Muscle layer of duodenum (tissue), 2 donors: Measurements from ENCODE around the gene HOXB3.

Experiments used
- H3K27ac ChIP-seq: one replicate; pipeline ENCODE4 v1.7.0; 2013; ENCODE audit warnings: mild to moderate bottlenecking, low read length
- H3K27me3 ChIP-seq: one replicate; pipeline ENCODE4 v1.7.0; 2013; ENCODE audit warnings: low read depth, mild to moderate bottlenecking, control low read depth, low read length
- H3K36me3 ChIP-seq, 2 donors: one replicate each; pipeline ENCODE4 v1.7.0; 2013; ENCODE audit warnings: low read length in 2 of 2, control low read depth in 1 of 2, mild to moderate bottlenecking in 1 of 2; ENCODE audit not compliant: insufficient read depth in 2 of 2, control insufficient read depth in 1 of 2
- H3K4me1 ChIP-seq, 2 donors: one replicate each; pipeline ENCODE4 v1.7.0; 2013; ENCODE audit warnings: low read length in 2 of 2, mild to moderate bottlenecking in 2 of 2, control low read depth in 1 of 2, moderate library complexity in 1 of 2; ENCODE audit not compliant: insufficient read depth in 2 of 2, control insufficient read depth in 1 of 2
- H3K4me3 ChIP-seq, 2 donors: one replicate each; pipeline ENCODE4 v1.7.0; 2013; ENCODE audit warnings: low read length in 2 of 2, low read depth in 1 of 2, mild to moderate bottlenecking in 1 of 2
- H3K9me3 ChIP-seq, 2 donors: one replicate each; pipeline ENCODE4 v1.7.0; 2013; ENCODE audit warnings: low read length in 2 of 2, control low read depth in 1 of 2, mild to moderate bottlenecking in 1 of 2; ENCODE audit not compliant: control insufficient read depth in 1 of 2
- donor health status: healthy.

The HOXB3 gene

GRCh38 chr17:48554412-48555257, 35.4 kb downstream of the HOXB3 start:
- H3K36me3 ChIP-seq, result no peaks in the 10 kb centered on the region
- peak overlapping the region; percentile 88 for H3K27ac ChIP-seq
- peaks cover 4% of the 10 kb centered on the region for H3K27me3 ChIP-seq
- peaks cover 16 to 64% of the 10 kb centered on the region in 2 donors for H3K4me1 ChIP-seq
- peak overlapping the region; percentile 48 to 63 for H3K4me3 ChIP-seq
- H3K9me3 ChIP-seq, result no peaks in the 10 kb centered on the region

- Histone ChIP-seq H3K9me3 (no peaks in the 10 kb centered on the region), H3K4me1 (peaks cover 16 to 63% of the 10 kb centered on the region in 2 donors), H3K36me3 (no peaks in the 10 kb centered on the region), H3K27me3 (peaks cover 4% of the 10 kb centered on the region), H3K4me3 (peak overlapping the region; percentile 17 to 63), H3K27ac (peak overlapping the region; percentile 88)
These were observed 36.2 kb downstream of the HOXB3 start for GRCh38 chr17:48553826-48554225.

DNA sequence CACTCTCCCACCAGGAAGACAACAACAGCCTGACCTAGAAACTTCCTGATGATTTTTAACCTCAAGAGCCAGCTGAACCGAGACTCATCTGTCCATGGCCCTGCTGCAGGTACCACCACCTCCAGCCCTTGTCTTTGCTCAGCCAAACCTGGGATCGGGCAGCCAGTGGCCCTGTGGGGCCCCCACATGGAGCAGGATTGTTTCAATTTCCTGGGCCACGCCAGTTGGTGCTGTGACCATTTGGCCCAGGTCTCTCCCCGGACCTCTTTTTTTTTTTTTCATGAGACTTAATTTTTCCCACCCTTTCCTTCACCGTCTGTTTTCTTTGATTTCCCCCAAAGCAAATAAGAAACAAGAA, 36.9 kb downstream of the HOXB3 start:
- no peaks in the 10 kb centered on the region for H3K36me3 ChIP-seq
- H3K4me3 ChIP-seq, result peak overlapping the region; percentile 17 to 63
- peak overlapping the region; percentile 83 for H3K27ac ChIP-seq
- H3K27me3 ChIP-seq, result peaks cover 4% of the 10 kb centered on the region
- H3K9me3 ChIP-seq, result no peaks in the 10 kb centered on the region
- peaks cover 16 to 64% of the 10 kb centered on the region in 2 donors for H3K4me1 ChIP-seq

- Histone ChIP-seq H3K4me3 (peak overlapping the region; percentile 17 to 63), H3K36me3 (no peaks in the 10 kb centered on the region), H3K4me1 (peaks cover 16 to 59% of the 10 kb centered on the region in 2 donors), H3K27ac (peak overlapping the region; percentile 83), H3K27me3 (peaks cover 4% of the 10 kb centered on the region), H3K9me3 (no peaks in the 10 kb centered on the region)
These were observed 37.4 kb downstream of the HOXB3 start for GRCh38 chr17:48552466-48553189.

DNA sequence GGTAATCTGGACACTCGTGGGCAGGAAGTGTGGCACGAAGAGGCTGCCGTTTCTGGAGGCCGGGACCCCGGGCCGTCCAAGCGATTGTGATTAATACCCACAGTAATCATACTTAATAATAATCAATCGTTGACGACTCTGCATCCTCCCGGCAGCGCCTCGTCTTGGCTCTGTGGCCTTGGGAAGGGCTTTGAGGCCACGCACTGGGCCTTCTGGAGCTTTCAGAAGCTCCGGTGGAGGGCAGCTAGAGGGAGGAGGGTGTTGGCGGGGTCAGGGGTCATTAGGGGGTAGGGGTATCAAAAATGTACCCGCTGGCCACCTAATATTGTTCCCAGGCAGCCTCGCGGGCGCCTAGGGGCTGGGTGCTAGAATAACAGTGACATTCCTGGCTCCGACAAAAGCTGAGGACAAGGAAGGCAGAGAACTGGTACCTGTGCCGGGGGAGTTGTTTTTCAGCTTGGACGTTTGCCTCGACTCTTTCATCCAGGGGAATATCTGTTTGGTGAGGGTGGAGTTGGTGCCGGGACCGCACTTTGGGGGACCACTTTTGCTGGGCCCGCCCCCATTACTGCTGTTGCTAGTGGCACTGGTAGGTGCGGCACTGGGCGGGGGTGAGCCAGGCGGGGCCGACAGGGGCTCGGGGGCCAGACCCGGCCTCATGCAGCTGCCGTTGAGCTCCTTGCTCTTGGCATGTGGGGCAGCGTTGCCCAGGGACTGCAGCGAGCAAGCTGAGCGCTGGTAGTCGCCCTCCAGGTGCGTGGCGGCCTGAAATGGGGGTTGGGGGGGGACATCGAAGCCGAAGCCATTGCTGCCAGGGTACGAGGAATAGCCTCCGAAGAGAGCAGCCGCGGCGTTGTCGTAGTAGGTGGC, 38.2 kb downstream of the HOXB3 start:
- H3K27ac ChIP-seq, result peak overlapping the region; percentile 63
- H3K4me1 ChIP-seq, result peaks cover 11 to 56% of the 10 kb centered on the region in 2 donors
- H3K4me3 ChIP-seq, result peak overlapping the region in 1 of 2 donors; percentile 38
- H3K27me3 ChIP-seq, result peaks cover 4% of the 10 kb centered on the region
- H3K9me3 ChIP-seq, result no peaks in the 10 kb centered on the region
- no peaks in the 10 kb centered on the region for H3K36me3 ChIP-seq

DNA sequence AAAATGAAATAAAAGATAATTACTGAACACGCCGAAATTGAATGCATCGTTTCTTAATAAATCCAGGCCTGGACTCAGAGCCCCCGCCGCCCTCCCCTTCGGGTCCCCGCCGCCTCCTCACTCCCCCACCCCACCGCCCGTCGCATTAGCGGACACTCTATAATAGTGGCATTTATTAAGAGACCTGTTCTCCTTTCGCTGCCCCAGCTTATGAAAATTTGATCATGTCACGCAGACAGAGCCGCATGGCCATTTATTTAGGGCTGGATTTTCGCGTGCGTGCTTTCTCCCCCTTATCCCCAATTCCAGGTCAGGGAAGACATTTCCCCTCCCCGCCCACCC, 38.9 kb downstream of the HOXB3 start:
- no peak overlapping the region for H3K4me3 ChIP-seq
- H3K36me3 ChIP-seq, result no peaks in the 10 kb centered on the region
- H3K27ac ChIP-seq, result peak overlapping the region; percentile 63
- peaks cover 4% of the 10 kb centered on the region for H3K27me3 ChIP-seq
- H3K4me1 ChIP-seq, result peaks cover 8 to 56% of the 10 kb centered on the region in 2 donors
- H3K9me3 ChIP-seq, result no peaks in the 10 kb centered on the region

- Histone ChIP-seq H3K27ac (peak overlapping the region; percentile 87), H3K27me3 (peaks cover 4% of the 10 kb centered on the region), H3K36me3 (no peaks in the 10 kb centered on the region), H3K9me3 (no peaks in the 10 kb centered on the region), H3K4me1 (peaks cover 10 to 57% of the 10 kb centered on the region in 2 donors), H3K4me3 (peak overlapping the region in 1 of 2 donors; percentile 47)
These were observed 39.4 kb downstream of the HOXB3 start for GRCh38 chr17:48550502-48551213.

DNA sequence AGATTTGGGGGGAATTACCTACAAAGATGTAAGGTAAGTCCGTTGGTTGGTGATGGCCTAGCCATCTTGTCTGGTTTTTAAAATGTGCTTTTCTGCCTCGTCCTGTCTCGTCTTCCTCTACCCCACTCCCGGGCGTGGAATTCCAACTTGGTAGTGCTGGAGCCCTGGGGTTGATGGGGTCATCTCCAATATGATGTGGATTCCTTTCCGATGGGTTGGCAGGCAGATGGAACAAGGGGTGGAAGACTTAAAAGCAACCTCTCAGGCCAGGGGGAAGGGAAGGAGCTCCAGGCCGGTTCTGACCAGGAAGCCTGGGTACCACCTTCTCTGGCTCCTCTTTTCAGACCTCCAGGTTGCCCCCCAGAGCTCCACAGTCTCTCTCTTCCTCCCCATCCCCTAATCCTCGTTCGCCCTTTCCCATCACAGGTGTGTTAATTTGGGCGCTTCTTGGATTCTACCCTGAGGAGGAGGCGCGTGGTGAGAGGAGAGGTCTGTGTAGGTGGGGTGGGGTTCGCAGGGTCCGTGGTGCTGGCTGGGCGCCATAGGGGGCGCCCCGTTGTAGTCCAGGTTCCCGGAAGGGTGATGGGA, 40.0 kb downstream of the HOXB3 start:
- peaks cover 16 to 64% of the 10 kb centered on the region in 2 donors for H3K4me1 ChIP-seq
- H3K9me3 ChIP-seq, result no peaks in the 10 kb centered on the region
- peak overlapping the region; percentile 87 for H3K27ac ChIP-seq
- peak overlapping the region in 1 of 2 donors; percentile 47 for H3K4me3 ChIP-seq
- H3K36me3 ChIP-seq, result no peaks in the 10 kb centered on the region
- H3K27me3 ChIP-seq, result peaks cover 8% of the 10 kb centered on the region

- Histone ChIP-seq H3K4me1 (peaks cover 17 to 65% of the 10 kb centered on the region in 2 donors), H3K9me3 (no peaks in the 10 kb centered on the region), H3K36me3 (no peaks in the 10 kb centered on the region), H3K27me3 (peaks cover 5% of the 10 kb centered on the region), H3K4me3 (no peak overlapping the region), H3K27ac (peak overlapping the region; percentile 87)
These were observed 40.8 kb downstream of the HOXB3 start for GRCh38 chr17:48549281-48549630.

DNA sequence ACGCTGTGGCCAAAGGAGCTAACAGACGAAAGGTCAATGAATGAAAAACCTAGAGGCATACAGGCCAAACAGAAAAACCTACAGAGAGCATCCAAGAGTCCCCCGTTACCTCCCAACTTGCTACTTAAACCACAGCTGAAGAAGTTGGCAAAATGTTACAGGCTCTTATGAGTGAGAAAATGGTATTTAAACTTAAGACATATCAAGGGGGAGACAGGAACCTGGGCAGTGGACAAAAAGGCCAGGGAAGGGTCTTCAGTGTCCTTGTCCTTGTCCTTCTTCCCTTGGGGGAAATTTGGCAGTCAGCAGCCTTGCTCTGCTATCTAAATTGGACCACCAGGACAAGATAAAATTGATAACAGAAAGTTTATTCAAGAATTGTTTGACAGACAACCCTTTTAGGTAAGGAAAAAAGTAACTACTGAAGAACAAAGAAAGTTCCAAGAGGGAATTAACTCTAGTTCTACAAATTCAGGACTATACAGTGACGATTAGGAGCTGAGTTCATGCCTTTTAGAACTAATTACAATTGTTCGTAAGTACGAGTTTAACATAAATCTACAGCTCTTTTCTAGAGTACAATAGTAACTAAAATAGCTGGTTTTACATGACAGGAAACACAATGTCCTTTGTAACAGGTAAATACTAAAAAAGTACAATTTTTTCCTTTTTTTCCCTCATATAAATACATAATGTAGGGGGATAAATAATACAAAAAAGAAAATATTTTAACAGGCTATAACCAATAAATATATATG, 41.3 kb downstream of the HOXB3 start:
- H3K27me3 ChIP-seq, result peaks cover 4% of the 10 kb centered on the region
- H3K9me3 ChIP-seq, result no peaks in the 10 kb centered on the region
- H3K27ac ChIP-seq, result peak overlapping the region; percentile 84
- H3K4me3 ChIP-seq, result peak overlapping the region; percentile 1 to 25
- H3K4me1 ChIP-seq, result peaks cover 17 to 65% of the 10 kb centered on the region in 2 donors
- no peaks in the 10 kb centered on the region for H3K36me3 ChIP-seq
